ENCODE measurements around the gene FASTKD2.

Gene FASTKD2

DNA sequence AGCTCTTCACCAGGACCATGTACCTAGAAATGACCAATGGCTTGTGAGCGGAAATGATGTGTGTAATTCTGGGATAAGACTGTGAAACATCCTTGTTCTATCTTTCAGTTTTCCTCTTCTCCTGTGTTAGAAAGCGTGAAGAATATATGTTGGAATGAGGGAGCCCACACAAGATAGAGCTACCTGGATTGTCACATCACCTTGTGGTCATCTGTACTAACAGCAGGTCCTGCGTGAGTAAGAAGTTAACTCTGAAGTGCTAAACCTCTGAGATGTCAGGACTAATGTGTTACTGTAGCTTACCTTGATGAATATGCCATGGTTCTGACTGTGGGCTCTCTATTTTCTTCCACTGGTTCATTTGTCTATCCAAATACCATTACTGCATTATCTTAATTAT lies 75.6 kb downstream of the FASTKD2 start:
- DNase-seq, result no peak
